IMR-90 (cell line): ENCODE measurements around the gene CDK18. TPM values are rescaled to one million over a fixed set of nuclear protein-coding genes. Genes with fewer than 3 reads are reported as not detected.

ENCODE experiments used
- ATAC-seq: fragments of 200-7000 bp; cut with Tn5 transposase; 2 replicates; pipeline ENCODE4 v1.9.1; 2020; ENCODE audit warnings: low read depth, mild to moderate bottlenecking, moderate library complexity
- BruUV-seq: library from RNA; stranded (reverse); fragments of 400-500 nt; replicated peaks from 2 replicates; lab custom pipeline; 2021; lab: Mats Ljungman, UMichigan
- CTCF ChIA-PET: fragments of 300-600 bp; formaldehyde crosslinking; extraction: SDS; loops from one replicate; lab custom pipeline; 2021; ENCODE audit warnings: antibody characterized with exemption; lab: Yijun Ruan, JAX
- POLR2A ChIA-PET: fragments of 300-600 bp; sonication (Branson Sonifier 250); formaldehyde crosslinking; loops from one replicate; lab custom pipeline; 2022; ENCODE audit warnings: antibody characterized with exemption; ENCODE audit not compliant: unreplicated experiment; lab: Charles Lee
- DNase-seq: peaks from one replicate; pipeline ENCODE4 v3.0.0; 2013
- H2AFZ ChIP-seq: replicated peaks from 2 replicates; pipeline ENCODE3; 2013; ENCODE audit warnings: low read length, mild to moderate bottlenecking; ENCODE audit not compliant: poor library complexity
- H2AK5ac ChIP-seq: 2 replicates; pipeline ENCODE4 v1.6.1; 2013; ENCODE audit warnings: low read depth, low read length, inconsistent platforms
- H2AK9ac ChIP-seq: replicated peaks from 2 replicates; pipeline ENCODE3; 2013; ENCODE audit warnings: mild to moderate bottlenecking, low read depth, low read length, moderate library complexity; ENCODE audit not compliant: poor library complexity
- H2BK120ac ChIP-seq: 2 replicates; pipeline ENCODE4 v1.6.1; 2013; ENCODE audit warnings: low read depth, low read length, inconsistent platforms
- H2BK15ac ChIP-seq: 3 replicates; pipeline ENCODE4 v1.6.1; 2013; ENCODE audit warnings: low read depth, low read length, inconsistent platforms
- H2BK20ac ChIP-seq: 2 replicates; pipeline ENCODE4 v1.6.1; 2013; ENCODE audit warnings: low read depth, mild to moderate bottlenecking, inconsistent platforms, low read length, moderate library complexity
- H2BK5ac ChIP-seq: 2 replicates; pipeline ENCODE4 v1.6.1; 2013; ENCODE audit warnings: mild to moderate bottlenecking, low read depth, low read length, inconsistent platforms; ENCODE audit not compliant: poor library complexity, severe bottlenecking
- H3K14ac ChIP-seq: replicated peaks from 2 replicates; pipeline ENCODE4 v1.6.1; 2013; ENCODE audit warnings: low read depth, low read length, inconsistent platforms
- H3K18ac ChIP-seq: 2 replicates; pipeline ENCODE4 v1.6.1; 2013; ENCODE audit warnings: low read depth, low read length, control low read depth
- H3K23ac ChIP-seq: 2 replicates; pipeline ENCODE4 v1.6.1; 2013; ENCODE audit warnings: low read depth, low read length, inconsistent platforms
- H3K27ac ChIP-seq: 2 replicates; pipeline ENCODE4 v1.5.1; 2013; ENCODE audit warnings: mild to moderate bottlenecking, control low read depth, low read length; ENCODE audit not compliant: insufficient read depth
- H3K27me3 ChIP-seq: 2 replicates; pipeline ENCODE4 v1.6.1; 2013; ENCODE audit warnings: low read length; ENCODE audit not compliant: control insufficient read depth, insufficient read depth
- H3K36me3 ChIP-seq: 2 replicates; pipeline ENCODE4 v1.6.1; 2013; ENCODE audit warnings: low read length, mixed read lengths; ENCODE audit not compliant: control insufficient read depth, insufficient read depth
- H3K4ac ChIP-seq: 2 replicates; pipeline ENCODE4 v1.6.1; 2013; ENCODE audit warnings: low read depth, low read length, inconsistent platforms
- H3K4me1 ChIP-seq: 2 replicates; pipeline ENCODE4 v1.6.1; 2013; ENCODE audit warnings: low read length, mixed read lengths; ENCODE audit not compliant: control insufficient read depth, insufficient read depth
- H3K4me2 ChIP-seq: 2 replicates; pipeline ENCODE4 v1.6.1; 2013; ENCODE audit warnings: low read depth, mild to moderate bottlenecking, control low read depth, low read length, moderate library complexity
- H3K4me3 ChIP-seq: 2 replicates; pipeline ENCODE4 v1.5.1; 2013; ENCODE audit warnings: low read depth, mild to moderate bottlenecking, control low read depth, low read length, moderate library complexity; ENCODE audit not compliant: insufficient read depth
- H3K56ac ChIP-seq: 2 replicates; pipeline ENCODE4 v1.6.1; 2013; ENCODE audit warnings: low read length, inconsistent platforms; ENCODE audit not compliant: insufficient read depth; ENCODE audit errors: extremely low read depth
- H3K79me1 ChIP-seq, 2 experiments: 2 replicates each; pipeline ENCODE4 v1.6.1; 2013; ENCODE audit warnings: low read length in 2 of 2, inconsistent platforms in 1 of 2, low read depth in 1 of 2
- H3K9ac ChIP-seq: 2 replicates; pipeline ENCODE4 v1.6.1; 2013; ENCODE audit warnings: low read depth, low read length, control low read depth
- H3K9me1 ChIP-seq: 2 replicates; pipeline ENCODE4 v1.6.1; 2013; ENCODE audit warnings: low read length, inconsistent platforms; ENCODE audit not compliant: insufficient read depth
- H3K9me3 ChIP-seq: 2 replicates; pipeline ENCODE4 v1.6.1; 2013; ENCODE audit warnings: low read length; ENCODE audit not compliant: control insufficient read depth, insufficient read depth
- H4K20me1 ChIP-seq: 2 replicates; pipeline ENCODE4 v1.6.1; 2013; ENCODE audit warnings: low read length, inconsistent platforms; ENCODE audit not compliant: insufficient read depth
- H4K5ac ChIP-seq: 2 replicates; pipeline ENCODE4 v1.6.1; 2013; ENCODE audit warnings: mild to moderate bottlenecking, low read depth, low read length, control low read depth
- H4K8ac ChIP-seq, 2 experiments: 2 replicates each; pipeline ENCODE4 v1.6.1; 2013; ENCODE audit warnings: low read depth in 2 of 2, low read length in 2 of 2, control low read depth in 1 of 2, inconsistent platforms in 1 of 2
- H4K91ac ChIP-seq: 2 replicates; pipeline ENCODE4 v1.6.1; 2013; ENCODE audit warnings: low read depth, low read length, inconsistent platforms; ENCODE audit not compliant: insufficient read depth
- FOS ChIP-seq: fragments of 150-350 bp; IDR thresholded peaks from 2 replicates; pipeline ENCODE4 v1.6.1; 2016; ENCODE audit warnings: low read depth, low read length
- MAFK ChIP-seq: IDR thresholded peaks from 2 replicates; pipeline ENCODE4 v1.6.1; 2012; ENCODE audit warnings: low read depth, low read length, improper control_type of control experiment
- MAZ ChIP-seq: IDR thresholded peaks from 2 replicates; pipeline ENCODE4 v1.6.1; 2012; ENCODE audit warnings: low read depth, mild to moderate bottlenecking, low read length, improper control_type of control experiment, moderate library complexity, borderline replicate concordance
- NFE2L2 ChIP-seq: fragments of 150-350 bp; IDR thresholded peaks from 2 replicates; pipeline ENCODE4 v1.6.1; 2016; ENCODE audit warnings: low read depth, mild to moderate bottlenecking, low read length
- POLR2A ChIP-seq: IDR thresholded peaks from 2 replicates; pipeline ENCODE4 v1.6.1; 2012; ENCODE audit warnings: mild to moderate bottlenecking, low read depth, low read length
- SMC3 ChIP-seq: fragments of 150-350 bp; IDR thresholded peaks from 2 replicates; pipeline ENCODE4 v1.6.1; 2016; ENCODE audit warnings: low read depth, mild to moderate bottlenecking, antibody characterized with exemption, low read length, moderate library complexity
- WGBS, 2 experiments: methylation state at CpG; one replicate each; pipeline versions ENCODE4 v1.1.5 to v1.1.7; 2013; ENCODE audit warnings: missing lambda C conversion rate in 2 of 2; ENCODE audit not compliant: insufficient read length in 1 of 2; ENCODE audit errors: extremely low coverage in 2 of 2; 5-methylcytosine and 5-hydroxymethylcytosine counted together
- dilution Hi-C: fragments of 300-500 bp; cut with HindIII; formaldehyde crosslinking; loops from one replicate; pipeline ENCODE4 v1.14.3; 2018; ENCODE audit warnings: low sequenced_read_pairs; ENCODE audit not compliant: unreplicated experiment
- in situ Hi-C: fragments of 300-500 bp; cut with MboI; formaldehyde crosslinking; loops from 3 replicates; pipeline ENCODE4 v1.14.3; 2019; ENCODE audit warnings: low sequenced_read_pairs, inconsistent platforms, mixed read lengths
- intact Hi-C: fragments of 100-400 bp; cut with micrococcal nuclease; formaldehyde crosslinking; loops from 2 replicates; pipeline ENCODE4 v1.10.0; 2022
- polyA plus RNA-seq, 3 experiments: library from polyadenylated mRNA; depleted of rRNA; stranded (reverse); fragments of >200 nt; gene quantifications; 2 replicates each; pipeline ENCODE4 v1.2.3, GENCODE V29; 2012; ENCODE audit warnings: low replicate concordance in 1 of 3
- total RNA-seq: library from RNA; depleted of rRNA; stranded (reverse); fragments of >200 nt; gene quantifications from 2 replicates; pipeline ENCODE4 v1.2.3, GENCODE V29; 2012

Gene CDK18
- total and polyA plus RNA-seq, 2 of the 4 experiments (the other 2 are of a cell fraction) = 0.18 to 0.48 TPM

DNA sequence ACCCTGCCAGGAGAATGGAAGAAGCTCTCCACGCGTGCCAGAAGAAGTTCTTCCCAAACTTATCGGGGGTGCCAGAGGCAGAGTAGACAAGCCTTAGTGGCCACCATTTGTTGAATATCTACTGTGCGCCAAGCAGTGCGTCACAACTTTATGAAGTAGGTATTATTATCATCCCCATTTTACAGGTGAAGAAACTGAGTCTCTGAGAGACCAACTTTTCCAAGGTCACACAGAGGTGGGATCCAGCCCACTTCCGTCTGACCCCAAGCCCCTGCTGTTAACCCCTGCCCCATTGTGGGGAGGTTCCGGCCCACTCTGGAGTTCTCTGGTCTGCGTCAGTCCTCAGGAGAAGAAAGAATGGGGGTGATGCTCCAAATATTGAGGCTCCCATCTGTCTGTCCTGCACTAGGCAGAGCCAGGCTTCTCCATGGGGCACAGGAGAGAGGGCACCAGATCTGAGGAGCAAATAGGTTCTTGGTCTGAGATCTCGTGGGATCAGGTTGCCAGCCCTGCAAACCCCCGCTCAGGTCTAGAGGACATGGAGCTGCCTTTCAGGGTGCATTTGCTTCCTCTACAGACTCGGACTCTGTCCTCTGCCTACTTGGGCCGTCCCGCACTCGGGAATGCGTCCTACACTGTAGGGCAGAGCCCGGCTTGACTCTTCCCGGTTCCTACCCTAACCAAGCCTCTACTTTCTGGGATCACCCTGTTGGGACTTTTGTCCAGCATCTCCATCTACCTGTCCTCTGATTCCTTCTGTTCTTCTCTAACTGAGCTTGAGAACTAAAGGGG, 2.1 kb downstream of the CDK18 start:
- in situ Hi-C loops (no loop called here), dilution Hi-C loops (no loop called here), intact Hi-C loops (no loop called here)
- H3K4me2 ChIP-seq = no peak overlapping the region
- H2AFZ ChIP-seq = no peak overlapping the region
- no TSS peak for BruUV-seq
- H3K9ac ChIP-seq = no peak overlapping the region
- no peak overlapping the region for H3K4ac ChIP-seq
- H3K27ac ChIP-seq = no peak overlapping the region
- CTCF ChIA-PET = interaction anchor here (1.1 kb wide), 1 partner anchor 12 kb away, joined by 4 read pairs; no protein-coding TSS in a partner anchor
- H2BK120ac ChIP-seq = no peak overlapping the region
- H3K4me1 ChIP-seq = peaks cover 2% of the 10 kb centered on the region; the same call in 1 of the 2 replicates
- H2BK5ac ChIP-seq = no peak overlapping the region
- H4K5ac ChIP-seq = no peak overlapping the region
- no peak overlapping the region for H2AK9ac ChIP-seq
- H2BK20ac ChIP-seq = no peak overlapping the region
- H3K9me1 ChIP-seq = no peaks in the 10 kb centered on the region
- no peak overlapping the region for H2BK15ac ChIP-seq
- H4K20me1 ChIP-seq = no peaks in the 10 kb centered on the region
- no peak overlapping the region for H3K23ac ChIP-seq
- DNase-seq = no peak
- no peaks in the 10 kb centered on the region; the same call in 1 of the 2 replicates for H3K9me3 ChIP-seq
- no peak overlapping the region for H3K14ac ChIP-seq
- no peaks in the 10 kb centered on the region for H3K36me3 ChIP-seq
- WGBS, 2 experiments = 90% methylated on average over 3 of the region's 17 CpGs; no CpG with 5 or more reads in 1 of the 2 experiments
- no peak overlapping the region for H4K91ac ChIP-seq
- no peak overlapping the region for H3K4me3 ChIP-seq
- POLR2A ChIA-PET = interaction anchor here (0.6 kb wide), 1 partner anchor 7 kb away, joined by 3 read pairs; no protein-coding TSS in a partner anchor
- H4K8ac ChIP-seq = no peak overlapping the region
- peaks cover 64% of the 10 kb centered on the region for H3K27me3 ChIP-seq
- TF ChIP-seq SMC3 (no peak), POLR2A (no peak), MAFK (no peak), NFE2L2 (no peak), FOS (no peak), MAZ (no peak)
- H3K79me1 ChIP-seq = no peaks in the 10 kb centered on the region
- H3K56ac ChIP-seq = no peak overlapping the region
- no peak for ATAC-seq
- H2AK5ac ChIP-seq = no peak overlapping the region
- H3K18ac ChIP-seq = no peak overlapping the region
